GM12864 (cell line): ENCODE results near the gene GSTM3.
"Not testable (repeated sequence)": the region's sequence is repeated elsewhere in the genome, so short reads cannot be mapped to it uniquely, and the experiment has no call there.

Experiments used
- DNase-seq: peaks from one replicate; pipeline ENCODE4 v3.0.0-alpha.2; 2011; ENCODE audit warnings: low read depth
- H3K4me3 ChIP-seq: 2 replicates; pipeline ENCODE4 v1.5.1; 2011; ENCODE audit warnings: mild to moderate bottlenecking, low read depth, low read length, control low read depth
- CTCF ChIP-seq: IDR thresholded peaks from 2 replicates; pipeline ENCODE4 v1.5.1; 2011; ENCODE audit warnings: low read depth, mild to moderate bottlenecking, moderate library complexity, low read length, control low read depth, inconsistent platforms; ENCODE audit errors: missing control alignments

GSTM3 gene

GRCh38 chr1:109687641-109688499 lies 53.0 kb downstream of the GSTM3 start, which contains the start of gene GSTM1:
GSTM1 (plus strand) TSS chr1:109687817; CDS start chr1:109687874, 57 bp downstream.
- TF ChIP-seq CTCF = no peak
- no peak for DNase-seq
- no peak within 1 kb of the TSS for H3K4me3 ChIP-seq

GRCh38 chr1:109687109-109687508 lies 53.7 kb downstream of the GSTM3 start:
- not testable (repeated sequence) for DNase-seq, H3K4me3 ChIP-seq

GRCh38 chr1:109685890-109686289 lies 54.9 kb downstream of the GSTM3 start:
- DNase-seq, H3K4me3 ChIP-seq: not testable (repeated sequence)

- H3K4me3 ChIP-seq, DNase-seq: not testable (repeated sequence)
Measured at GRCh38 chr1:109685399-109685798, 55.4 kb downstream of the GSTM3 start.

GRCh38 chr1:109684777-109685176 lies 56.1 kb downstream of the GSTM3 start:
- not testable (repeated sequence) for H3K4me3 ChIP-seq, DNase-seq
